ENCODE measurements around the gene GSTM3. TPM values are rescaled to one million over a fixed set of nuclear protein-coding genes. Genes with fewer than 3 reads are reported as not detected.

Gene GSTM3
- total RNA-seq, 1 experiment from 2014 or later: 2.2 TPM

- ATAC-seq: no peak
- CTCF ChIA-PET: interaction anchor here (1.9 to 2.5 kb wide), 2 partner anchors 58 to 76 kb away, joined by 13 to 15 read pairs; no protein-coding TSS in a partner anchor
- DNase-seq (ENCODE audit: low spot score): no peak
- Mint-ChIP-seq H3K4me3 (no peak overlapping the region), H3K4me1 (no peaks in the 10 kb centered on the region), H3K27me3 (ENCODE audit: low read depth) (no peaks in the 10 kb centered on the region; the same call in 1 of the 2 replicates), H3K36me3 (no peaks in the 10 kb centered on the region), H3K27ac (no peak overlapping the region), H3K9me3 (no peaks in the 10 kb centered on the region)
- POLR2A ChIA-PET: no interaction called here
- no peak for TF ChIP-seq ZNF396 (CRISPR knock-in tag; IDR thresholded peaks at IDR 0.05; ENCODE audit: borderline replicate concordance)
- no peak for TF ChIP-seq PRRX2 (CRISPR knock-in tag; IDR thresholded peaks at IDR 0.05)
- TF ChIP-seq ZNF671 (CRISPR knock-in tag; IDR thresholded peaks at IDR 0.05): no peak
- TF ChIP-seq ESRRA (CRISPR knock-in tag; IDR thresholded peaks at IDR 0.05; ENCODE audit: borderline replicate concordance): no peak
- no peak for TF ChIP-seq ATF1 (CRISPR knock-in tag; IDR thresholded peaks at IDR 0.05)
- no peak for TF ChIP-seq NR1H2 (CRISPR knock-in tag; IDR thresholded peaks at IDR 0.05)
- no peak for TF ChIP-seq ZNF232 (CRISPR knock-in tag; IDR thresholded peaks at IDR 0.05)
- TF ChIP-seq USF2 (CRISPR knock-in tag; IDR thresholded peaks at IDR 0.05): no peak
- TF ChIP-seq SMAD3 (CRISPR knock-in tag; IDR thresholded peaks at IDR 0.05; ENCODE audit: borderline replicate concordance): no peak
- no peak for TF ChIP-seq ARID4B (CRISPR knock-in tag; IDR thresholded peaks at IDR 0.05; ENCODE audit: borderline replicate concordance)
- no peak for TF ChIP-seq PREB (CRISPR knock-in tag; IDR thresholded peaks at IDR 0.05; ENCODE audit: borderline replicate concordance)
- TF ChIP-seq AR (CRISPR knock-in tag; IDR thresholded peaks at IDR 0.05): no peak
- no peak for TF ChIP-seq FOXP1 (CRISPR knock-in tag; IDR thresholded peaks at IDR 0.05; ENCODE audit: borderline replicate concordance)
- TF ChIP-seq ATF6 (CRISPR knock-in tag; IDR thresholded peaks at IDR 0.05): no peak
These were observed 24.2 kb downstream of the GSTM3 start for GRCh38 chr1:109716570-109717090.
